Measurements from ENCODE around the gene HSD3B7.

DNA sequence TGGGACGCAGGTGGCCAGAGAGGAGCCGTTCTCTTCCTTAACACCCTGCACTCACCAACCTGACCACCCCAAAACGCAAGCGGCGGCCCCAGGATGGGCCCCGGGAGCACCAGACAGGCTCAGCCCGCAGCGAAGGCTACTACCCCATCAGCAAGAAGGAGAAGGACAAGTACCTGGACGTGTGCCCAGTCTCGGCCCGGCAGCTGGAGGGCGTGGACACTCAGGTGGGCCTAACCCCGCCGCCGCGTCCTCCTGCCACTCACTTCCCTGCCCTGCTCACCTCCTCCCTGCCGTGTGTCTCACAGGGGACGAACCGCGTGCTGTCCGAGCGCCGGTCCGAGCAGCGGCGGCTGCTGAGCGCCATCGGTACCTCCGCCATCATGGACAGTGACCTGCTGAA, 4.6 kb upstream of the HSD3B7 start:
- TF ChIP-seq, protein P1, sequence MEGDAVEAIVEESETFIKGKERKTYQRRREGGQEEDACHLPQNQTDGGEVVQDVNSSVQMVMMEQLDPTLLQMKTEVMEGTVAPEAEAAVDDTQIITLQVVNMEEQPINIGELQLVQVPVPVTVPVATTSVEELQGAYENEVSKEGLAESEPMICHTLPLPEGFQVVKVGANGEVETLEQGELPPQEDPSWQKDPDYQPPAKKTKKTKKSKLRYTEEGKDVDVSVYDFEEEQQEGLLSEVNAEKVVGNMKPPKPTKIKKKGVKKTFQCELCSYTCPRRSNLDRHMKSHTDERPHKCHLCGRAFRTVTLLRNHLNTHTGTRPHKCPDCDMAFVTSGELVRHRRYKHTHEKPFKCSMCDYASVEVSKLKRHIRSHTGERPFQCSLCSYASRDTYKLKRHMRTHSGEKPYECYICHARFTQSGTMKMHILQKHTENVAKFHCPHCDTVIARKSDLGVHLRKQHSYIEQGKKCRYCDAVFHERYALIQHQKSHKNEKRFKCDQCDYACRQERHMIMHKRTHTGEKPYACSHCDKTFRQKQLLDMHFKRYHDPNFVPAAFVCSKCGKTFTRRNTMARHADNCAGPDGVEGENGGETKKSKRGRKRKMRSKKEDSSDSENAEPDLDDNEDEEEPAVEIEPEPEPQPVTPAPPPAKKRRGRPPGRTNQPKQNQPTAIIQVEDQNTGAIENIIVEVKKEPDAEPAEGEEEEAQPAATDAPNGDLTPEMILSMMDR (IDR thresholded peaks at IDR 0.05) = no peak
- no peak for TF ChIP-seq EZH2 (IDR thresholded peaks at IDR 0.05; ENCODE audit: borderline replicate concordance, insufficient read depth, low read depth, low read length, poor library complexity, severe bottlenecking)
